PC-9 (cell line): ENCODE data around the gene IL31. TPM values are rescaled to one million over a fixed set of nuclear protein-coding genes. Genes with fewer than 3 reads are reported as not detected.

Experiments used
- BruUV-seq: library from RNA; stranded (reverse); fragments of 400-500 nt; replicated peaks from 2 replicates; lab custom pipeline; 2021; lab: Mats Ljungman, UMichigan
- CTCF ChIA-PET: fragments of 300-600 bp; sonication (Branson Sonifier 250); formaldehyde crosslinking; loops from one replicate; lab custom pipeline; 2022; ENCODE audit warnings: antibody characterized with exemption; lab: Charles Lee
- POLR2A ChIA-PET: fragments of 300-600 bp; sonication (Branson Sonifier 250); formaldehyde crosslinking; loops from one replicate; lab custom pipeline; 2022; ENCODE audit warnings: antibody characterized with exemption; ENCODE audit not compliant: unreplicated experiment; lab: Charles Lee
- DNase-seq, 2 experiments: peaks; one replicate each; pipeline versions ENCODE4 v3.0.0 to v3.0.0-alpha.2; 2015 to 2022; ENCODE audit warnings: mixed read lengths in 1 of 2
- H2AFZ ChIP-seq: fragments of 200-600 bp; sonication (generic); 2 replicates; pipeline ENCODE4 v1.8.1; 2017; ENCODE audit warnings: antibody characterized with exemption
- H3F3A ChIP-seq: fragments of 200-600 bp; sonication (generic); 2 replicates; pipeline ENCODE4 v1.8.1; 2017; ENCODE audit warnings: antibody characterized with exemption, mild to moderate bottlenecking, low read depth; ENCODE audit not compliant: insufficient read depth
- H3K27ac ChIP-seq: fragments of 200-600 bp; sonication (generic); 2 replicates; pipeline ENCODE4 v1.6.1; 2016; ENCODE audit warnings: mixed run types
- H3K27me3 ChIP-seq: fragments of 200-600 bp; sonication (generic); 2 replicates; pipeline ENCODE4 v1.6.1; 2016; ENCODE audit warnings: low read depth, mixed run types; ENCODE audit not compliant: insufficient read depth
- H3K36me3 ChIP-seq: fragments of 200-600 bp; sonication (generic); 2 replicates; pipeline ENCODE4 v1.6.1; 2016; ENCODE audit warnings: low read depth, mixed run types
- H3K4me1 ChIP-seq: fragments of 200-600 bp; sonication (generic); replicated peaks from 2 replicates; pipeline ENCODE4 v1.6.1; 2016; ENCODE audit warnings: mixed run types; ENCODE audit not compliant: insufficient read depth
- H3K4me2 ChIP-seq: fragments of 200-600 bp; sonication (generic); 2 replicates; pipeline ENCODE4 v1.6.1; 2017; ENCODE audit warnings: mixed run types
- H3K4me3 ChIP-seq: fragments of 200-600 bp; sonication (generic); 2 replicates; pipeline ENCODE4 v1.6.1; 2016; ENCODE audit warnings: mixed run types
- H3K79me2 ChIP-seq: fragments of 200-600 bp; sonication (generic); 2 replicates; pipeline ENCODE4 v1.6.1; 2017; ENCODE audit warnings: low read depth, mixed run types
- H3K9me2 ChIP-seq: fragments of 200-600 bp; sonication (generic); 2 replicates; pipeline ENCODE4 v1.8.1; 2017; ENCODE audit warnings: mild to moderate bottlenecking; ENCODE audit not compliant: insufficient read depth
- H3K9me3 ChIP-seq: fragments of 200-600 bp; sonication (generic); 2 replicates; pipeline ENCODE4 v1.8.1; 2016; ENCODE audit warnings: low read depth; ENCODE audit not compliant: insufficient read depth
- H4K20me1 ChIP-seq: fragments of 200-600 bp; sonication (generic); 2 replicates; pipeline ENCODE4 v1.8.1; 2017; ENCODE audit not compliant: insufficient read depth
- EZH2 ChIP-seq: fragments of 200-600 bp; sonication (generic); IDR thresholded peaks from 2 replicates; pipeline ENCODE4 v1.8.0; 2017; ENCODE audit warnings: antibody characterized with exemption, low read depth
- intact Hi-C: fragments of 100-400 bp; cut with micrococcal nuclease; formaldehyde crosslinking; loops from one replicate; pipeline ENCODE4 v1.10.0; 2022; ENCODE audit not compliant: unreplicated experiment
- total RNA-seq: library from RNA; stranded (reverse); gene quantifications from 2 replicates; pipeline ENCODE4 v1.2.3, GENCODE V29; 2021
- TF ChIP-seq, protein P1 (sequence below): fragments of 200-600 bp; sonication (generic); conservative IDR thresholded peaks from 2 replicates; pipeline ENCODE4 v1.6.1; 2017; ENCODE audit warnings: mixed run types, antibody characterized with exemption, mild to moderate bottlenecking, moderate library complexity

Gene IL31
- total RNA-seq, 1 experiment from 2014 or later = not detected

DNA sequence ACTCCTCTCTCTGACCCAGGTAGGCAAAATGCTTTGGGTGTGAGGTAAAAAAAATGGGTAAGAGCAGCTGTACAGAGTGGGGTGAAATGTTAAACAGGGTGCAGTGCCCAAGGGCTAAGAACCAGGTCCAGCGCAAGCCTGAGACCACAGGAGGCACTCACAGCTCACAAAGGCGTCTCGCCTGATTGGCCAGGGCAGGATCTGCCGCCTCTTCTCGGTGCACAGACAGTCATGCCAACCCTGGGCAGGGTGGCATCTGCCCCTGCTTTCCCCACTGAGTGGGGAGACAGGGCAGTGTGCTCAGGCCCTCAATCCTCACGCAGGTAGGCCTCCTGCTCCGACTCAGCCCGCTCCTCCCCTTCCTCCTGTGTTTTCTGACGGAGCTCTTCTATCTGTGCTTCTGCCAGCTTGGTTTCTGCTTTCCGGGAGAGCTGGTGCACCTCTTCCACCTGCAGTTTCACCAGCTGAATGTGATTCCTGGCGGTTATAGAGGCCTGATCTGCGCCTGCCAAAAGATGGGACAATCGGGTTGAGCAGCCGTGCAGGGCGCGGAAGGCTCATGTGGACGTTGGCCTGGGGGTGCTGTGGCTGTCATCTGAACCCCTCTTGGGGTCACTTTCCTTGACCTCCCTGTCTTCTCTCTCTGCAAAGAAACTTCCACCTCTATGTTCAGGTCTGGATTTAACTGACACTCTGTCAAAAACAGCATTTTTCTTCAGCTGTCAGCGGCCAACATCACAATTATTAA lies 34.2 kb upstream of the IL31 start:
- H3K9me3 ChIP-seq = no peaks in the 10 kb centered on the region
- BruUV-seq = TSS peak; percentile 3
- TF ChIP-seq, protein P1, sequence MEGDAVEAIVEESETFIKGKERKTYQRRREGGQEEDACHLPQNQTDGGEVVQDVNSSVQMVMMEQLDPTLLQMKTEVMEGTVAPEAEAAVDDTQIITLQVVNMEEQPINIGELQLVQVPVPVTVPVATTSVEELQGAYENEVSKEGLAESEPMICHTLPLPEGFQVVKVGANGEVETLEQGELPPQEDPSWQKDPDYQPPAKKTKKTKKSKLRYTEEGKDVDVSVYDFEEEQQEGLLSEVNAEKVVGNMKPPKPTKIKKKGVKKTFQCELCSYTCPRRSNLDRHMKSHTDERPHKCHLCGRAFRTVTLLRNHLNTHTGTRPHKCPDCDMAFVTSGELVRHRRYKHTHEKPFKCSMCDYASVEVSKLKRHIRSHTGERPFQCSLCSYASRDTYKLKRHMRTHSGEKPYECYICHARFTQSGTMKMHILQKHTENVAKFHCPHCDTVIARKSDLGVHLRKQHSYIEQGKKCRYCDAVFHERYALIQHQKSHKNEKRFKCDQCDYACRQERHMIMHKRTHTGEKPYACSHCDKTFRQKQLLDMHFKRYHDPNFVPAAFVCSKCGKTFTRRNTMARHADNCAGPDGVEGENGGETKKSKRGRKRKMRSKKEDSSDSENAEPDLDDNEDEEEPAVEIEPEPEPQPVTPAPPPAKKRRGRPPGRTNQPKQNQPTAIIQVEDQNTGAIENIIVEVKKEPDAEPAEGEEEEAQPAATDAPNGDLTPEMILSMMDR = no peak
- no peak for TF ChIP-seq EZH2
- H3K4me1 ChIP-seq = no peaks in the 10 kb centered on the region
- H3K79me2 ChIP-seq = no peaks in the 10 kb centered on the region
- ChIA-PET POLR2A (interaction anchor here (0.7 kb wide), 1 partner anchor 544 kb away, joined by 5 read pairs; the partner anchor contains the start of gene DENR), CTCF (no interaction called here)
- DNase-seq = no peak
- H2AFZ ChIP-seq = no peak overlapping the region
- no peak overlapping the region for H3K4me2 ChIP-seq
- no peaks in the 10 kb centered on the region for H3K27me3 ChIP-seq
- no peak overlapping the region for H3K4me3 ChIP-seq
- no peaks in the 10 kb centered on the region for H3K9me2 ChIP-seq
- H4K20me1 ChIP-seq = no peaks in the 10 kb centered on the region
- intact Hi-C loops = no loop called here
- H3K36me3 ChIP-seq = peaks cover 7% of the 10 kb centered on the region; the same call in 1 of the 2 replicates
- H3F3A ChIP-seq = peaks cover 29% of the 10 kb centered on the region; the same call in 1 of the 2 replicates
- no peak overlapping the region for H3K27ac ChIP-seq

DNA sequence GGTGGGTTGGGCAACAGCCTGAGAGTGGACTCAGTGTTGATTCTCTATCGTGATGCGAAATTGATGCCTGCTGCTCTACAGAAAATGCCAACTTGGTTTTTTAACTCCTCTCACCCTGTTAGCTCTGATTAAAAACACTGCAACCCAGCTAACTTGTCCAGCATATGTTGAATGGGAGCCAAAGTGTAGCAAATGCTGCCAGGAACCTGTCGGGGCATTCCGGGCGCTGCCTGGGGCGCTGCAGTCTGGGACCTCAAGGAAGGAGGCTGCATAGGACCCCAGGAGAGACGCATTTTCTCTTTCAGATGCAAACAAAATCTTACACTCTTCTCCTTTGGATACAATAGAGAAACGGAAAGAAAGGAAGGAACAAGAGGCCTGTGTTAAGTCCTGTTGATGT lies 33.4 kb upstream of the IL31 start:
- H3K36me3 ChIP-seq = peaks cover 7% of the 10 kb centered on the region; the same call in 1 of the 2 replicates
- no peak overlapping the region for H3K4me3 ChIP-seq
- ChIA-PET POLR2A (interaction anchor here (0.6 kb wide), 1 partner anchor 18 kb away, joined by 6 read pairs; the partner anchor contains the start of gene DIABLO), CTCF (no interaction called here)
- H3K27me3 ChIP-seq = no peaks in the 10 kb centered on the region
- TF ChIP-seq, protein P1 = no peak
- no peak for TF ChIP-seq EZH2
- H3K9me3 ChIP-seq = no peaks in the 10 kb centered on the region
- no TSS peak for BruUV-seq
- intact Hi-C loops = no loop called here
- peaks cover 29% of the 10 kb centered on the region; the same call in 1 of the 2 replicates for H3F3A ChIP-seq
- peaks cover 6% of the 10 kb centered on the region; the same call in 1 of the 2 replicates for H3K4me1 ChIP-seq
- no peaks in the 10 kb centered on the region for H4K20me1 ChIP-seq
- H2AFZ ChIP-seq = no peak overlapping the region
- no peaks in the 10 kb centered on the region for H3K9me2 ChIP-seq
- H3K79me2 ChIP-seq = no peaks in the 10 kb centered on the region
- DNase-seq = no peak
- no peak overlapping the region for H3K27ac ChIP-seq
- no peak overlapping the region for H3K4me2 ChIP-seq

DNA sequence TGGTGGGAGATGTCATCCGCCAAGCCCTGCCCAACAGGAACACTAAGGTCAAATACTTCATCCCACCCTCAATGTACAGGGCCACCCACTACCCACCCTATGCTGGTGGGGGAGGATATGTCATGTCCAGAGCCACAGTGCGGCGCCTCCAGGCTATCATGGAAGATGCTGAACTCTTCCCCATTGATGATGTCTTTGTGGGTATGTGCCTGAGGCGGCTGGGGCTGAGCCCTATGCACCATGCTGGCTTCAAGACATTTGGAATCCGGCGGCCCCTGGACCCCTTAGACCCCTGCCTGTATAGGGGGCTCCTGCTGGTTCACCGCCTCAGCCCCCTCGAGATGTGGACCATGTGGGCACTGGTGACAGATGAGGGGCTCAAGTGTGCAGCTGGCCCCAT lies 33.0 kb upstream of the IL31 start:
- H3F3A ChIP-seq = peaks cover 29% of the 10 kb centered on the region; the same call in 1 of the 2 replicates
- no peak overlapping the region for H3K27ac ChIP-seq
- intact Hi-C loops = no loop called here
- TF ChIP-seq EZH2 = no peak
- TF ChIP-seq, protein P1 = no peak
- H4K20me1 ChIP-seq = no peaks in the 10 kb centered on the region
- H3K4me2 ChIP-seq = no peak overlapping the region
- ChIA-PET CTCF (no interaction called here), POLR2A (no interaction called here)
- no TSS peak for BruUV-seq
- no peak for DNase-seq
- no peaks in the 10 kb centered on the region for H3K79me2 ChIP-seq
- no peaks in the 10 kb centered on the region for H3K27me3 ChIP-seq
- H3K9me3 ChIP-seq = no peaks in the 10 kb centered on the region
- no peaks in the 10 kb centered on the region for H3K9me2 ChIP-seq
- no peak overlapping the region for H3K4me3 ChIP-seq
- peaks cover 4% of the 10 kb centered on the region; the same call in 1 of the 2 replicates for H3K36me3 ChIP-seq
- no peak overlapping the region for H2AFZ ChIP-seq
- peaks cover 6% of the 10 kb centered on the region; the same call in 1 of the 2 replicates for H3K4me1 ChIP-seq
